HG03520 (cell line): ENCODE data around the gene STARD6.
"Not testable (repeated sequence)": the region's sequence is repeated elsewhere in the genome, so short reads cannot be mapped to it uniquely, and the experiment has no call there.

Experiments
- ATAC-seq: cut with Tn5 transposase; IDR thresholded peaks from one replicate; pipeline ENCODE4 v1.9.1; 2021; ENCODE audit warnings: mild to moderate bottlenecking, moderate library complexity; ENCODE audit not compliant: unreplicated experiment

The STARD6 gene

DNA sequence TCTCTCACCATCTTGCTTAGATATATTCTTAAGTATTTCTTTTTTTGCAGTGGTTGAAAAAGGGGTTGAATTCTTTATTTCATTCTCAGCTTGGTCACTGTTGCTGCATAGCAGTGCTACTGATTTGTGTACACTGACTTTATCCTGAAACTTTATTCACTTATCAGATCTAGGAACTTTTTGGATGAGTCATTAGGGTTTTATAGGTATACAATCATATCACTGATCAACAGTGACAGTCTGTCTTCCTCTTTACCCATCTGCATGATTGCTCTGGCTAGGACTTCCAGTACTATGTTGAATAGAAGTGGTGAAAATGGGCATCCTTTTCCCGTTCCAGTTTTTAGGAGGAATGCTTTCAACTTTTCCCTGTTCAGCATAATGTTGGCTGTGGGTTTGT, 6.5 kb downstream of the STARD6 start:
- ATAC-seq = no peak

DNA sequence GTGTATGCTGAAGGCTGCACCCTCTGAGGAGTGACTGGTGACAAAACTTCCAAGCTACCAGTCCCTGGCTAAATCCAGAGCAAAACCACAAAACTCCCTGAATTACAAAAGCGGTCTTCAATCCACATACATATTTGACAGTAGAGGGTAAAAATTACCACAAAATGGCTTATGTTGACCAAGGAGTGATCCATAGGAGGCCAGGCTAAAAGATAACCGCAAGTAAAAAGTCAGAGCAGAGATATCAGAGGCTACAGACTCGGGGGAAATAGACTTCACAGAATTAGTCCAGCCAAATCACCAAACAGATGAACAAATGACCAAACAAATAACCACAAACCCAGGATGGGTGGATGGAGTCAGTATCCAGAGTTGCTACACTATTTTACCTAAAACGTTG, 19.4 kb downstream of the STARD6 start:
- no peak for ATAC-seq

DNA sequence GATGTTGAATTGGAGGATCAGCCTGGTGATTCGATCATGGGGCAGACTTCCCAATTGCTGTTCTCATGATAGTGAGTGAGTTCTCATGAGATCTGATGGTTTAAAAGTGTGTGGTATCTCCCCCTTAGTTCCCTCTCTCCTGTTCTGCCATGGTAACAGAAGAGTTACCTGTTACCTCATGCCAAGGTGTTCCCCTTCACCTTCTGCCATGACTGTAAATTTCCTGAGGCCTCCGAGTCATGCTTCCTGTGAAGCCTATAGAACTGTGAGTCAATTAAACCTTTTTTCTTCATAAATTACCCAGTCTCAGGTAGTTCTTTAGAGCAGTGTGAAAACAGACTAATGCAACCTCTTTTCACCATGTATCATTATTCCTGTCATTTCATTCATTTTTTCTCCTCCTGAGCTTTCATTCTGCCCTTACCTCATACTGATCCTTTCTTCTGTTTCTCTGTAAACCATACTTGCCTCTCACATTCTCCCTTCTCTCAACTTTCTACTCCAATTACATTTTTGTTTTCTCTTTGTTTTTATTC, 22.0 kb downstream of the STARD6 start:
- no peak for ATAC-seq

DNA sequence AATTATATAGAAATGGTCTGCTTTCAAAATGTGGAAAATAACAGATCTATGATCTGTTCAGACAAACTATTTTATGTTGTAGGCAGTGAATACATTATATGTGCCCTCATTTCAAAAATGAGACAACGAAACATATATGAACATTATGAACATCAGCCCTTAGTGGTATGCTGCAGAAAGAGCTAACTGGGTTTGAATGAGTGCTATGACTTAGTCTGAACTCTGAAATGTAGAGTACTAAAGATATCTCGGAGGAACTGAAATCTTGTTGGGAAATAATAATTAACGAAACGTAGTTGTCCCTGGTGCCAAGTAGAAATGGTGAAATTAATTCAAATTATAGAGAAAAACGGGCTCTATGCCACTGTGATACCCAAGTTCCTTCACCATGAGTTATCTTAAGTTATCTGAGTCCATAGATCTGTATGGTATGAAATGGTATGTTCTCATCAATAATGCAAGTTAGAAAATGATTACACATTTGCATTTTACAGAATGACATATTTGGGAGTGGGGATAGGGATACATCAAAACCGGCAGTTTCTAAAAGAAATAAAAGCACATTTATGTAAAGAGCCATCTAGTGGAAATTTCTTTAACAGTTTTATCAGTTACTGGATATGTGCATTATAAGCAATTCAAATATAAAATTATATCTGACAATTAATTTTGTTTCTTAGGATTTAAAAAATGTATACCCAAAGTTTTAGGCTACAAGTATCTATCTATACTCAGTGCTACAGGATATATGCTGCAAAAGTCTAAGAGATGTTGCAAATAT, 26.7 kb downstream of the STARD6 start:
- ATAC-seq = no peak

DNA sequence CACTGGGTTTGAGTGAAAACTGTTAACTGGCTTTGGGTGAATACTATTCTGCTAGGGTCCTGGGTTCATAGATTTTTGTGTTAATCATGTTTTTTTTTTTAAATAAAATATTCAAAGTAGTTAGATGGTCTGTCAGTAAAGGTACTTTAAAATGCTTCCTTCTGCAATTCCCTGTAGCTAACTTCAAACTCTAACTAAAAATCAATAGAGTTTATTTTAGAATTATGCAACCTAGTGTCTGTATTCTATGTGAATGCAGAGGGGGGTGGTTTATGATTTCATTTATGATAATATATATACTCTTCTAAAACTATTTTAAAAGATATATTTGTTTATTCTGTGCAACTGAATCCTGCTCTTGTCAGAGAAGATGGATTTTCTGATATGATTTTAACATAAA, 27.9 kb downstream of the STARD6 start:
- no peak for ATAC-seq

DNA sequence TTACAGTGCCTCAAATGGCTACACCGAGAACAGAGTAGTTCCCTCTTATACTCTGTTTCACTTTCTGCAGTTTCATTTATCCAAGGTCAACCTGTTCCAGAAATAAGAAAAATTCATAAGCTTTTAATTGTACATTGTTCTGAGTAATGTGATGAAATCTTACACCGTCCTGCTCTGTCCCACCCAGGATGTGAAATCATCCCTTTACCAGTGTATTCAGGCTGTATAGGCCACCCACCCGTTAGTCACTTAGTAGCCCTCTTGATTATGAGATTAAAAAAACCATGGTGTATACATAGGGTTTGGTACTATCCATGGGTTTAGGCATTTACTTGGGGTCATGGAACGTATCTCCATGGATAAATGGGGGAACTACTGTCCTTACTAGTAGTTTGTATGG, 29.8 kb downstream of the STARD6 start:
- ATAC-seq = no peak

DNA sequence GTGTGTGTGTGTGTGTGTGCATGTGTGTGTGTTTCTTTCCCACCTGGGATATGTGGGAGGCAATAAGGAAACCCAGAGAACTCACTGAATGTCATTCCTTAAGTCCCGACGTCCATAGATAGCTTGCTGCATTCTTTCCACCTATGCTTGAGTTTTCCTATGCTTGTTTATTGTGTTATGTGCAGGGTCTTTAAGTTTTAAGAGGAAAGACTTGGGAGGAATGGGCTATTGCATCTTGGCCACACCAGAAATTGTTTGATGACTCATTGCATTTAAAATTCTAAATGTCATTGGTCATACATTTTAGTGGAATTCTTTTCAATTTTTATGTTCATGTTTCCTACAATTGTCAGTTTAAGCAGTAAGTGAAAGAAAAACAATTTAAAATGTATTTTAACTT, 33.7 kb downstream of the STARD6 start:
- ATAC-seq = no peak

DNA sequence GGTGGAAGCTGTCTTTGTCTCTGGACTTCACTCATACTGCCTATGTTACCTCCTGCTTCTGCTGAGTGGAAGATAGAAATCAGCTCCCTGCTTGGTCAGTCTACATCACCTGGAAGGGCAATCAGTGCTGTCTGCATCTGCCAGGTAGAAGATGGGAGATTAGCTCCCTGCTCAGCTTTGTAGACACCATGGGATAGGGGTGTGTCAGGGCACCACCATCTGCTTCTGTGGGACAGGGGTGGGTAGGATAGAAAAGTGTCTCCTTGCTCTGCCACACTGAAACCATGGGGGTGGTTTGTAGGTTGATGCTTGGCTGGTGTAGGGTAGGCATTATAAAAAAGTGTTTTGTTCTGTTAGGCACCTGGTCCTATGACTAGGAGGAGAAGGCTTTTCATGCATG, 34.1 kb downstream of the STARD6 start:
- ATAC-seq = no peak

DNA sequence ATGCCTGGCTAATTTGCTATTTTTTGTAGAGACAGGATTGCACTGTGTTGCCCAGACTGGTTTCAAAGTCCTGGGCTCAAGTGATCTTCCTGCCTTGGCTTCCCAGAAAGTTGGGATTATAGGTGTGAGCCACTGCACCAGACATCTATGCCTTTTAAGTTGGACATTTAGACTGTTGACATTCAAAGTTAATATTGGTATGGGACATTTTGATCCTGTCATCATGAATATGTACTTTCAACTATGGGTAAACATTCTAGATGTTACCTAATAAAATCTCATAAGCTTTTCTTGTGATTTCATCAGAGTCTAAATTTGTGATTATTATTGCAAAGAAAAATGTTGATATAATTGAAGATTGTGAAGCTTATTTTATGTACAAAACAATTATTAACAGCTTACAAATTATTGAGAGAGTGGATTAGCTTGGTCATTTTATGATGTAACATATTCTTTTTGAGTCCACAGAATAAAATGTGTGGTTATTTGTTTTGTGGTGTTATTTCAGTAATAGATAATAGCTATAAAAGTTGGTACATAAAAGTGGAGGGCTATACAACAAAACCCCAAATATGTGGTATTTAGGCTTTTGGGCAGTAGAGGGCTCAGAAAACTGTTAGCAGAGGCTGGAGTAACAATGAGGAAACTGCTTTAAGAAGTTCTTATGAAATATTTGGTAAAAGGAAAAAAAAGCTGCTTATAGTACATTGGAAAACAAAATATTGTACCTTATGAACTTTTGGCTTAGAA, 41.4 kb downstream of the STARD6 start:
- ATAC-seq = no peak

DNA sequence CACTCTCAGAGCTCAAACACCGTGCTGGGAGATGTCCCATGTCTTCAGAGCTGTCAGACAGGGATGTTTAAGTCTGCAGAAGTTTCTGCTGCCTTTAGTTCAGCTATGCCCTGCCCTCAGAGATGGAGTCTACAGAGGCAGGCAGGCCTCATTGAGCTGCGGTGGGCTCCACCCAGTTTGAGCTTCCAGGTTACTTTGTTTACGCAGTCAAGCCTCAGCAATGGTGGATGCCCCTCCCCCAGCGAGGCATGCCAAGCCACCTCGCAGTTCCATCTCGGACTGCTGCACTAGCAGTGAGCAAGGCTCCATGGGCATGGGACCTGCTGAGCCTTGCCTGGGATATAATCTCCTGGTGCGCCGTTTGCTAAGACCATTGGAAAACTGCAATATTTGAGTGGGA, 48.1 kb downstream of the STARD6 start:
- not testable (repeated sequence) for ATAC-seq

DNA sequence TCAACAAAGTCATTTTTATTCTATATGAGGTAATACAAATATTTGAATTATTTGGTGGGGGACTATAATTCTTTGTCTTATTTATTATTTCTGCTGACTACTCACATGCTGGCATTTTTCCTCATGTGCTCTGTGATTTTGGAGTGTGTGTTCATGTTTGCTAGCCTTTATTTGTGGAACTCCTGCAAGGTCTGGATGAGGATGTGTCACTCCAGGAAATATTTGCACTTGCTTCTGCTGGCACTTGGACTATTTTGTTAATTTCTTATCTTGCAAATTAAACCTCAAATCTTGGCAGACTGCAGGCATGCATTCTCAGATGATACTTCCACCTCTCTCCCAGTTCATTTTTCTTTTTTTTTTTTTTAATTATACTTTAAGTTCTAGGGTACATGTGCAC, 54.2 kb downstream of the STARD6 start:
- no peak for ATAC-seq

DNA sequence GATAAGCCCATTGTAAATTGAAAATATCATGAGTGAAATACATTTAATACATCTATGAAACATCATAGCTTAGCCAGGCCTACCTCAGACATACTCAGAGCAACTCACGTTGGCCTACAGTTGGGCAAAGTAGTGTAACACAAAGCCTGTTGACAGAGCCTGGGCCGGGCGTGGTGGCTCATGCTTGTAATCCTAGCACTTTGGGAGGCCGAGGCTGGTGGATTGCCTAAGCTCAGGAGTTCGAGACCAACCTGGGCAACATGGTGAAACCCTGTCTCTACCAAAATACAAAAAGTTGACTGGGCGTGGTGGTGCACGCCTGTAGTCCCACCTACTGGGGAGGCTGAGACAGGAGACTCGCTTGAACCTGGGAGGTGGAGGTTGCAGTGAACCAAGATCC, 58.7 kb downstream of the STARD6 start:
- ATAC-seq = not testable (repeated sequence)

DNA sequence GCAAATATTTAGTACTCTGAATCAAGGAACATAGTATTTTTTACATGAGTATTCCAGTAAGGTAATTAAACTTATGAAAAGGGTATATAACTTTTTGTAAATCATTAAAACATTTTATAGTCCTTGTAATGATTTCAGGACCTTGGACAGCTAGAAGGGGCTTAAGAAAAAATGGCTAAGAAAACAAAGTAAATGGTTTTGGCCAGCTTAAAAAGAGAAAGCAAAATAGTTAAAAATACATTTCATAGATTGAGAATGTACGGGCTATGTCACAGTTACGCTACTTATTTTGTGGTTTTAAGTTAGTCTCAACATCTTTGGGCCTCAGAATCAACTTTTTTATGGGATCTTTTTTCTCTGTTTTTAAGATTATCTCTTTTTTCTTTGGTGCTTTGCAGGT, 61.6 kb downstream of the STARD6 start:
- ATAC-seq = no peak

DNA sequence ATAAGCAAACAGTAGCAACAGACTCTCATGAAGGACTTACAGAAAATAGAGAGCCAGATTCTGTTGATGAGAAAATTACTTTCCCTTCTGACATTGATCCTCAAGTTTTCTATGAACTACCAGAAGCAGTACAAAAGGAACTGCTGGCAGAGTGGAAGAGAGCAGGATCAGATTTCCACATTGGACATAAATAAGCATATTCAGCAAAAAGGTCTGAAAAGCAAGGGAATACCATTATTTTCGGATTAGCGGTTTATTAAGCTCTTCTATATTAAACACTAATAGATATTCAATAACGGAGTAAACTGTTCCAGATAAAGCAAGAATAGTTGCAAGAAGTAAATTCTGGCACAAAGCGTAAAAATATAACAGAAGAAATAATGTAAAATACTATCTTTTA, 63.4 kb downstream of the STARD6 start:
- ATAC-seq = no peak

DNA sequence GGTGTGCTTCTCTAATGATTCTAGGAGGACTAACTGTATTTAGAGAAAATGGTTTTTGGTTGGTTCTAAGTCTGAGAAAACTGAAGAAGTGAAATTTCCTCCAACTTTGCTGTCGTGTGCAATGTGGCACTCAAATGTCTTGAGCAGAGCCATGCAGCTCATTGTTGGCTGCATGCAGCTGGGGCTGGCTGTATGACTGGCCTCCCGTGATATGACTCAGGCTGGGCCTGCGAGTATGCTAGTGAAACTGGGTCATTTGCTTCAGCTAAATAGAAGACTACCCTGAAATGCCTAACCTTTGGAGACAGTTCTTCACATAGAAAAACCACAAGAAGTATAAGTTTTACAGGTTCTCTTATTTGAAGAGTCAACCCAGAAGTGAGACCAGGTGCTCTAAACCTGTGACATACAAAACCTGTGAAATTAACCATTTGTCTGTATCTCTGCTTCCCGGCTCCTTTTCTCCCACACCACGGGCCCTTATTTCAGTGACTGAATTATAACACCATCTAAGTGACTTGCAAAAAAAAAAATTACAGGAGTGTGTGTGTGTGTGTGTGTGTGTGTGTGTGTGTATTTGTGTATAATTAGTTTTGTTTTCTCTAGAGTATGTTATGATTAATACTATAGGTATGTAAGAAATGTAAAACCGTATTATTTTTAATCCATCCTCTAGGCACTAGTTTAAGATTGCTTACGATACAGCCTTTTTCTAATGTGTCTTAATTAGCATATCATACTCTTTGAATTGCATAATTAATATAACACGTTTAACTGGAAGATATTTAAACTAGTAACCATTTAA, 72.5 kb downstream of the STARD6 start:
- ATAC-seq = peak; percentile 100

DNA sequence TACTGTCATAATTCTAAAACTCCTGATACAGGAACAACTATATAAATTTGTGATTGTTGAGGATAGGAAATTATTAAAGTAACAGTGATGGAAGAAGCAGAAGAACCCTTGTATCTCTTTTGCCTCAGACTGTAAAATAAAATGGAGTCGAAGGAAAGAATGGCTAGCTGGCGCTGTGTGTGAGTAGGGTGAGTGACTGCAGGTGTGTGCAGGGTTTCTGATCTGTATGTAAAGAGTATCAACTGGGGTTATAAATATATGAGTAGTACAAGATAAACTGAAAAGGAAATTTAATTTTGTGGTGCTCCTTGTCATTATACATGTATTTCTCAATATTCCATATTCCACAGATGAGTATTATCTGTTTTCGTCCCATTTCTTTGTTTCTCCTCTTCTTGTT, 73.1 kb downstream of the STARD6 start:
- peak; percentile 28 for ATAC-seq

DNA sequence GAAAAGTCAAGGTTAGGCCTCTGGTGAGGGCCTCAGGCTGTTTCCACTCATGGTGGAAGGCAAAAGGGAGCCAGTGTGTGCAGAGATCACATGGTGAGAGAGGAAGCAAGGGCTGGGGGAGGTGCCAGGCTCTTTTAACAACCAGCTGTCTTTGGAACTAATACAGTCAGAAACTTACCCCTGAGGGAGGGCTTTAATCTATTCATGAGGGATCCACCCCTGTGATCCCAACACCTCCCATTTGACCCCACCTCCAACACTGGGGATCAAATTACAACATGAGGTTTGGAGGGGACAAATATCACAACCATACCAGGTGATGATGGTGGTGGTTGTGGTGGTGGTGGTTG, 77.5 kb downstream of the STARD6 start:
- no peak for ATAC-seq

DNA sequence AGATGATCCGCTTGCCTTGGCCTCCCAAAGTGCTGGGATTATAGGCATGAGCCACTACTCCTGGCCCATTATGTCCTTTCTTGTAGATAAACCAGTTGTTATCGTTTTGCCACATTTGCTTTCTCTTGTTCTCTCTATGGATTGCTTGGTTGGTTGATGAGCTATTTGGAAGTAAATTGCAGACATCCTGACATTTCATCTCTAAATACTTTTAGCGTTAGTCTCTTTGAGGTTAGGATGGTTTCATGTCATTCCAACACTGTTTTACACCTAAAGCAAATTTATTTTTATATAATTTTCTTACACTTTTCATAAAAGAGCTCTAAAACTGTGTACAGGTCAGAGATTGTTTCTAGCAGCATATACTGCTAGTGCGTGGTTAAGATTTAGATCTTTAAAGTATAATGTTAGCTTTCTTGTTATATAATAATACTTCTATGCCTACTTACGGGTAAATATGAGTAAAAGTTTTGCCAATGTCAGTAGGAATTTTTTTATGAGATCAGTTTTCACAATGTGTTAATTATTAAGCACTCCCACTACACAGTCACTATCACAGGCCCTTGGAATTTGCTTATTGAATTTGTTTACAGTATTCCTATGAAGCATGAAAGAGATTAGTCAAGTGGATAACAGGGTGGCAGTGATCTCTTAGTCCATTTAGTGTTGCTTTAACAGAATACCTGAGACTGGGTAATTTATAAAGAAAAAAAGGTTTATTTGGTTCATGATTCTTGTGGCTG, 78.0 kb downstream of the STARD6 start:
- ATAC-seq = no peak

DNA sequence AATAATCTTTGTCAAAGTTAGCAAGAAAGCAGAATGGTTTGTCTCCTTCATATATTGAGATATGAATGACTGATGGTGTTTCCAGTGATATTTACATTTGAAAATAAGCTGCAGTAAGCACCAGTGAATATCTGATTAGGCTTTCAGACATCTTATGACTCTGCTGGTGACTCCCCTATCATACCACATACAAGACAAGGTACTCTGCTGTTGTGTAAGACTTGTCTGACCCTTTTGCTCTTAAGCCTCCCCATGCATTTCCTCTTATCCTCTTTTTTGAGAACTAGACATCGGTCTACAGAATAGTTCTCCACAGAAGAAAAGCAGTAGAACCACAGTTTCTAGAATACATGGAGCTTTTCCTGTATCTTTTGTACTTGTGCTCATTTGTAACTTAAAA, 79.0 kb downstream of the STARD6 start:
- no peak for ATAC-seq

DNA sequence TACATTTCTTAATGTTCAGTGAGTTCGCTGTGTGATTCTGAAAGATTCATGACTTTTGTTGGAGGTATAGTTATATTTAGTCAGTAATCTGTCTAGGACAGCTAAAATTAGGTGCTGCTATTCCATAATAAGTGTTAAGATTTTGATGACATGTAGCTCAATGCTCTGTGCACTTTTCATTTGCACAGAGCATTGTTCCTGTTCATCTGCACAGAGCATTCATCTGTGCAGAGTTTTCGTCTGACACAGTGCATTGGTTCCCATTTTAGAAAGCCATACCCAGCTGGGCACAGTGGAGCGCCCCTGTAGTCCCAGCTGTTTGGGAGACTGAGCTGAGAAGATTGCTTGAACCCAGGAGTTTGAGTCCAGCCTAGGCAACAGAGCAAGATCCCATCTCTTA, 79.8 kb downstream of the STARD6 start:
- no peak for ATAC-seq
